WI38 (cell line): Measurements from ENCODE around the gene LAGE3.
"Not testable (repeated sequence)": the region's sequence is repeated elsewhere in the genome, so short reads cannot be mapped to it uniquely, and the experiment has no call there.

Experiments
- H3K4me3 ChIP-seq: 2 replicates; pipeline ENCODE4 v1.5.1; 2011; ENCODE audit warnings: low read depth, mild to moderate bottlenecking, control low read depth, low read length
- TF ChIP-seq, protein P1 (sequence below): IDR thresholded peaks from 2 replicates; pipeline ENCODE4 v1.5.1; 2012; ENCODE audit warnings: low read depth, mild to moderate bottlenecking, control low read depth, low read length

Gene LAGE3

DNA sequence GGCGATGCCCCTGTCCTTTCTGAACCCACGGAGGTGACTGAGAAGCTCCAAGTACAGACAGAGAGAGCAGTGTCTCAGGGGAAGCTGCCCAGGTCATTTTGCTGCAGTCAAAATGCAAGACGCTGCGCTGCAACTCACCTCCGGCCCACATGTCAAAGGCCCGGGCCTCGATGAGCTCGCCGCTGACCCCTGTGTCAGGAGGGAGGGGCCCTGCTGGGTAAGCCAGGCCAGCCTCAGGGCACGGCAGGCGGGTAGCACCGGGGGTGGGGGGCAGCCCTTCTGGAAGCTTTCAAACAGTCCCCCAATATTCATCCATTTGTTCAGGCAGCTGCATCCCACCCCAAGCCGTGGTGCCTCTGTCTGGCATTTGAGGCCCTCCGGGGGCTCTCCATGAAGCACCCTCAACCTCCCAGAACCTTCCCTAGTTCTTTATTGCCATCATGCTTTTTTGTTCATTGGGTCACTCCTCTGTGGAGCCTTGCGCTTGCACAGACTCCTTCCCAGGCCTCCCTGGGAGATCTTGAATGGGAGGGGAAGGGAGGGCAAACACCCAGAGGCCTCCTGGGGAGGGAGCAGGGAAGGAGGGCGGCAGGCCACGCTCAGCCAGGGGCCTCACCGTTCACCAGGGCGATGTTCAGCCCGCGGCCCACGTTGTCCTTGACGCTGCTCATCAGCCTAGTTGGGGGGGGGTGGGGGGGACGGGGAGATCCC, 28.7 kb upstream of the LAGE3 start:
- H3K4me3 ChIP-seq: no peak overlapping the region
- TF ChIP-seq, protein P1, sequence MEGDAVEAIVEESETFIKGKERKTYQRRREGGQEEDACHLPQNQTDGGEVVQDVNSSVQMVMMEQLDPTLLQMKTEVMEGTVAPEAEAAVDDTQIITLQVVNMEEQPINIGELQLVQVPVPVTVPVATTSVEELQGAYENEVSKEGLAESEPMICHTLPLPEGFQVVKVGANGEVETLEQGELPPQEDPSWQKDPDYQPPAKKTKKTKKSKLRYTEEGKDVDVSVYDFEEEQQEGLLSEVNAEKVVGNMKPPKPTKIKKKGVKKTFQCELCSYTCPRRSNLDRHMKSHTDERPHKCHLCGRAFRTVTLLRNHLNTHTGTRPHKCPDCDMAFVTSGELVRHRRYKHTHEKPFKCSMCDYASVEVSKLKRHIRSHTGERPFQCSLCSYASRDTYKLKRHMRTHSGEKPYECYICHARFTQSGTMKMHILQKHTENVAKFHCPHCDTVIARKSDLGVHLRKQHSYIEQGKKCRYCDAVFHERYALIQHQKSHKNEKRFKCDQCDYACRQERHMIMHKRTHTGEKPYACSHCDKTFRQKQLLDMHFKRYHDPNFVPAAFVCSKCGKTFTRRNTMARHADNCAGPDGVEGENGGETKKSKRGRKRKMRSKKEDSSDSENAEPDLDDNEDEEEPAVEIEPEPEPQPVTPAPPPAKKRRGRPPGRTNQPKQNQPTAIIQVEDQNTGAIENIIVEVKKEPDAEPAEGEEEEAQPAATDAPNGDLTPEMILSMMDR: no peak

- H3K4me3 ChIP-seq: no peak overlapping the region
- TF ChIP-seq, protein P1: no peak
Observed at GRCh38 chrX:154506483-154507332, 27.6 kb upstream of the LAGE3 start.

GRCh38 chrX:154505734-154506133, 26.7 kb upstream of the LAGE3 start:
- TF ChIP-seq, protein P1: no peak
- no peak overlapping the region for H3K4me3 ChIP-seq

- H3K4me3 ChIP-seq: no peak overlapping the region
- TF ChIP-seq, protein P1: no peak
Observed at GRCh38 chrX:154502989-154503388, 23.9 kb upstream of the LAGE3 start.

- no peak overlapping the region for H3K4me3 ChIP-seq
- TF ChIP-seq, protein P1: no peak
Observed at GRCh38 chrX:154502098-154502497, 23.0 kb upstream of the LAGE3 start.

DNA sequence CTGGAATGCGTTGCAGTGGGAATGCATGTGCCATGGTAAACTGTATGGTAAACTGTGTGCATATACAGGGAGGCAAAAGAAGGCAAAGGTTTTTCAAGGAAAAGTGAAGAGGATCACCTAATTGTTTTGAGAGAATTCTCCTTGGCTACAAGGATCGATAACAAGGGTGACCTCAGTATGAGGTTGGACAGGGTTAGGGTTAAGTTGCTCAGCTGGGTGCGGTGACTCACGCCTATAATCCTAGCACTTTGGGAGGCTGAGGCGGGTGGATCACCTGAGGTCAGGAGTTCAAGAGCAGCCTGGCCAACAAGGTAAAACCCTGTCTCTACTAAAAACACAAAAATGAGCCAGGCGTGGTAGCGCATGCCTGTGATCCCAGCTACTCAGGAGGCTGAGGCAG, 22.3 kb upstream of the LAGE3 start:
- not testable (repeated sequence) for H3K4me3 ChIP-seq

GRCh38 chrX:154496591-154497137, 17.6 kb upstream of the LAGE3 start:
- H3K4me3 ChIP-seq: not testable (repeated sequence)

DNA sequence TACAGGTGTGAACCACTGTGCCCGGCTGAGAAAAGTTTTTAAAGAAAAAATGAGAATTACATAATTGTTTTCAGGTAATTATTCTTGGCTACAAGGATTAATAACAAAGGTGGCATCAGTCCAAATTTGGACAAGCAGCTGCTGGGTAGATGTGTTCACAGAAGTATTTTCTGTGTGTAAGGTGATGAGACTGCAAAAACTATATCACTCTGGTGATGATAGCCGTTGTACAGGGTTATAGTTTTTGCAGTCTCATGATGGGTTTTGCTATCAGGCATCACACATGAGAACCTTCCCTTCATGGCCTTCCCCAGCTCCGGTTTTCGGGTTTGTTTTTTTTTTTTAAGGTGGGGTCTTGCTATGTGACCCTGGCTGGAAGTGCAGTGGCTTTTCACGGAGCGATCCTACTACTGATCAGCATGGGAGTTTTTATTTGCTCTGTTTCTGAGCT, 16.4 kb upstream of the LAGE3 start:
- no peak overlapping the region for H3K4me3 ChIP-seq
- TF ChIP-seq, protein P1: no peak
